C4-2B (cell line): ENCODE results near the gene NLGN1.
"Not testable (repeated sequence)": the region's sequence is repeated elsewhere in the genome, so short reads cannot be mapped to it uniquely, and the experiment has no call there.

ENCODE experiments used
- H3K27ac ChIP-seq: fragments of 450-650 bp; 2 replicates; pipeline ENCODE4 v1.5.1; 2017
- CTCF ChIP-seq: fragments of 450-650 bp; conservative IDR thresholded peaks from 2 replicates; pipeline ENCODE4 v1.5.1; 2017; ENCODE audit warnings: mild to moderate bottlenecking
- ZFX ChIP-seq: fragments of 450-650 bp; IDR thresholded peaks from 2 replicates; pipeline ENCODE4 v1.6.1; 2017

NLGN1 gene

GRCh38 chr3:173589116-173589515 is 191.6 kb downstream of the NLGN1 start:
- no peak overlapping the region for H3K27ac ChIP-seq
- TF ChIP-seq ZFX: no peak
- TF ChIP-seq CTCF: no peak

GRCh38 chr3:173591401-173591800 is 193.9 kb downstream of the NLGN1 start:
- TF ChIP-seq CTCF (no peak), ZFX (no peak)
- H3K27ac ChIP-seq: no peak overlapping the region

GRCh38 chr3:173594881-173595280 is 197.3 kb downstream of the NLGN1 start:
- H3K27ac ChIP-seq: not testable (repeated sequence)

- TF ChIP-seq CTCF: no peak
- TF ChIP-seq ZFX: no peak
- no peak overlapping the region for H3K27ac ChIP-seq
These were observed 202.1 kb downstream of the NLGN1 start for GRCh38 chr3:173599673-173600072.

GRCh38 chr3:173614522-173614921 is 217.0 kb downstream of the NLGN1 start:
- TF ChIP-seq CTCF (no peak), ZFX (no peak)
- no peak overlapping the region for H3K27ac ChIP-seq

GRCh38 chr3:173615661-173616060 is 218.1 kb downstream of the NLGN1 start:
- H3K27ac ChIP-seq: no peak overlapping the region
- TF ChIP-seq CTCF: no peak
- TF ChIP-seq ZFX: no peak

GRCh38 chr3:173617490-173617889 is 219.9 kb downstream of the NLGN1 start:
- TF ChIP-seq ZFX (no peak), CTCF (no peak)
- no peak overlapping the region for H3K27ac ChIP-seq

GRCh38 chr3:173618148-173618547 is 220.6 kb downstream of the NLGN1 start:
- H3K27ac ChIP-seq: no peak overlapping the region
- no peak for TF ChIP-seq CTCF
